Glomerular visceral epithelial cell (primary cell): ENCODE measurements around the gene ZNF732.
A peak's percentile ranks its signal among the peaks of the same experiment; 100 is the strongest.
"Not testable (repeated sequence)": the region's sequence is repeated elsewhere in the genome, so short reads cannot be mapped to it uniquely, and the experiment has no call there.

ENCODE experiments used
- DNase-seq: peaks from one replicate; pipeline ENCODE4 v3.0.0-alpha.2; 2016; ENCODE audit errors: extremely low spot score

ZNF732 gene

GRCh38 chr4:304969-305680, at the start of gene ZNF732:
Gene ZNF732 (minus strand): TSS chr4:305474. CDS start chr4:305310, 164 bp downstream.
- DNase-seq: no peak

- no peak for DNase-seq
These were observed 34.7 kb upstream of the ZNF732 start for GRCh38 chr4:340011-340410.

- peak; percentile 3 for DNase-seq
These were observed 33.5 kb upstream of the ZNF732 start for GRCh38 chr4:338759-339097.

GRCh38 chr4:337932-338758, 32.9 kb upstream of the ZNF732 start:
- DNase-seq: peak; percentile 31

- DNase-seq: peak; percentile 90
These were observed 32.1 kb upstream of the ZNF732 start, which contains the start of gene ZNF141 for GRCh38 chr4:337143-337931. Gene ZNF141 (plus strand): TSS chr4:337814. CDS start chr4:337984, 170 bp downstream.

- no peak for DNase-seq
These were observed 31.5 kb upstream of the ZNF732 start for GRCh38 chr4:336893-337142.

GRCh38 chr4:336099-336892, 31.0 kb upstream of the ZNF732 start:
- DNase-seq: no peak

GRCh38 chr4:335515-335914, 30.2 kb upstream of the ZNF732 start:
- no peak for DNase-seq

- no peak for DNase-seq
These were observed 23.5 kb upstream of the ZNF732 start for GRCh38 chr4:328729-329128.

GRCh38 chr4:314296-314903, 9.1 kb upstream of the ZNF732 start:
- no peak for DNase-seq

- no peak for DNase-seq
These were observed 4.5 kb upstream of the ZNF732 start for GRCh38 chr4:309807-310206.

- DNase-seq: peak; percentile 64
These were observed 1.3 kb upstream of the ZNF732 start for GRCh38 chr4:306551-306961.

GRCh38 chr4:304516-304915, 758 bp downstream of the ZNF732 start:
- DNase-seq: not testable (repeated sequence)

GRCh38 chr4:302381-302780, 2.9 kb downstream of the ZNF732 start:
- no peak for DNase-seq

GRCh38 chr4:294732-295131, 10.5 kb downstream of the ZNF732 start:
- no peak for DNase-seq

- DNase-seq: no peak
These were observed 16.4 kb downstream of the ZNF732 start for GRCh38 chr4:288891-289290.

- DNase-seq: no peak
These were observed 31.8 kb downstream of the ZNF732 start for GRCh38 chr4:273309-274017.

- no peak for DNase-seq
These were observed 33.7 kb downstream of the ZNF732 start for GRCh38 chr4:271492-272103.

- DNase-seq: not testable (repeated sequence)
These were observed 46.0 kb downstream of the ZNF732 start for GRCh38 chr4:259240-259639.

GRCh38 chr4:256492-256891, 48.8 kb downstream of the ZNF732 start:
- DNase-seq: no peak
